Motor neuron (in vitro differentiated cells): Measurements from ENCODE around the gene KCNJ4. TPM values are rescaled to one million over a fixed set of nuclear protein-coding genes. Genes with fewer than 3 reads are reported as not detected.
"Not testable (repeated sequence)": the region's sequence is repeated elsewhere in the genome, so short reads cannot be mapped to it uniquely, and the experiment has no call there.

Experiments
- ATAC-seq, 8 experiments: fragments of 200-7000 bp; cut with Tn5 transposase; replicated peaks in 6 of 8; 2 replicates each; pipeline ENCODE4 v1.8.0; 2021; ENCODE audit warnings: mild to moderate bottlenecking in 8 of 8, moderate library complexity in 8 of 8
- H3K27ac ChIP-seq, 2 donors: fragments of 250-450 bp; sonication (Bioruptor Pico); 2 replicates each; pipeline ENCODE4 v1.9.0; 2021; ENCODE audit warnings: antibody characterized with exemption in 2 of 2, mild to moderate bottlenecking in 2 of 2, moderate library complexity in 1 of 2
- H3K4me1 ChIP-seq, 2 donors: fragments of 250-450 bp; sonication (Bioruptor Pico); replicated peaks in 1 of 2; 2 replicates each; pipeline ENCODE4 v1.6.1; 2021; ENCODE audit warnings: antibody characterized with exemption in 2 of 2, mild to moderate bottlenecking in 2 of 2, moderate library complexity in 1 of 2
- H3K4me3 ChIP-seq, 5 donors: fragments of 250-450 bp; sonication (Bioruptor Pico); 2 replicates each; pipeline ENCODE4 v1.9.0; 2021; ENCODE audit warnings: antibody characterized with exemption in 5 of 5, mild to moderate bottlenecking in 5 of 5, moderate library complexity in 4 of 5
- WGBS, 10 experiments: fragments of 450-650 bp; shearing (Covaris generic); methylation state at CpG; one replicate each; pipeline ENCODE4 v1.0.0; 2022; 5-methylcytosine and 5-hydroxymethylcytosine counted together
- in situ Hi-C, 9 experiments: fragments of 400-800 bp; cut with MboI; loops; one replicate each; pipeline ENCODE4 v1.15.0; 2021; ENCODE audit warnings: low sequenced_read_pairs in 9 of 9, low pct_unique_long_range_greater_than_20kb in 2 of 9; ENCODE audit not compliant: unreplicated experiment in 9 of 9
- total RNA-seq, 8 experiments: library from RNA; unstranded; fragments of 300-600 nt; gene quantifications; 2 replicates each; pipeline versions ENCODE4 v1.2.3 to v1.2.4, GENCODE V29; 2022

The KCNJ4 gene
- total RNA-seq, 8 experiments from 2014 or later = 0.20 to 6.0 (median 3.3) TPM; not detected in 1

DNA sequence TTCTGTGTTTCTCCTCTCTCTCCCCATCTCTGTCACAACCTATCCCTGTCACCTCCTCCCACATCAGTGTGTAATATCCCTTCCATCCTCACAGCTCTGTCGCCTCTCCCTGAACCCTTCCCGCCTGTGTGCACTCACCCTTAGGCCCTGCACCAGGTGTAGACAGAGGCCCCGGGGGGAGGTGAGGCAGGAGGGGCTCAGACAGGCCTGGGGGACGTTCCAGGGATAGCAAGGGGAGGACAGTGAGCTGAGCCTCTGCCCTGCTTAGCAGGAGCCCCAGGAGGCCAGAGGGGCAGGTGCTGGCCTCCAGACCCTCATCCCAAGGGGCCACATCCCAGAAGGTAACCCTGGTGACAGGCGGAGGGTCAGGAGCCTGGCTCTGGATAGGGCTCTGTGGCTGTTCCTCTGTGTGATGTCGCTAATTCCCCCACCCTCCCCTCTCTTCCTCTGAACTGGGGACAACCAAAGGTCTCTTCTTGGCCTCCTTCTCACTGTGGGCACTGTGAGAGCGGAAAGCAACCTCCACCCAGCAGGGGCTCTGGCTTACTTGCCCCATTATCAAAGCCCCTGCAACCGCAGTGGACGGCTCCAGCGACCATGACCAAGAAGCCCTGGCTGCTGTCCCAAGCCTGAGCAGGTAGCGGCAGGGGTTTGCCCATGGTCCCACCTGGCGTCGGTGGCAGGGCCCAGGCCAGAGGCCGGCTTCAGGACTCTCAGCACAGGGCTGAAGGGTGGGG, 35.7 kb downstream of the KCNJ4 start:
- in situ Hi-C loops = no loop called here
- Histone ChIP-seq H3K4me1 (peaks cover 7 to 39% of the 10 kb centered on the region in 2 donors), H3K4me3 (no peak overlapping the region), H3K27ac (no peak overlapping the region)
- WGBS, 10 experiments = 60 to 100% (median 83%) methylated on average over 1 to 4 of the region's 14 CpGs; no CpG with 5 or more reads in 6 of the 10 experiments
- ATAC-seq = peak in 5 of 8 experiments; percentile 7 to 20 (median 17)

- 67 to 100% (median 91%) methylated on average over 2 to 11 of the region's 14 CpGs; no CpG with 5 or more reads in 2 of the 10 experiments for WGBS, 10 experiments
- in situ Hi-C loops = no loop called here
- H3K27ac ChIP-seq = no peak overlapping the region
- no peak overlapping the region for H3K4me3 ChIP-seq
- no peak for ATAC-seq
- peaks cover 7 to 32% of the 10 kb centered on the region in 2 donors for H3K4me1 ChIP-seq
Measured at GRCh38 chr22:38418589-38418988, 36.4 kb downstream of the KCNJ4 start.

GRCh38 chr22:38417252-38418060, 37.5 kb downstream of the KCNJ4 start:
- no peak overlapping the region for H3K4me3 ChIP-seq
- no peak overlapping the region for H3K27ac ChIP-seq
- 20% methylated on average over 1 of the region's 16 CpGs; no CpG with 5 or more reads in 9 of the 10 experiments for whole genome bisulfite sequencing, 10 experiments
- peaks cover 5 to 21% of the 10 kb centered on the region in 2 donors for H3K4me1 ChIP-seq
- in situ Hi-C loops = no loop called here
- ATAC-seq = no peak

GRCh38 chr22:38416621-38417251, 38.3 kb downstream of the KCNJ4 start:
- no peak for ATAC-seq
- no peak overlapping the region for H3K4me3 ChIP-seq
- in situ Hi-C loops = no loop called here
- no peak overlapping the region for H3K27ac ChIP-seq
- WGBS, 10 experiments = 94 to 100% (median 95%) methylated on average over 2 to 9 of the region's 18 CpGs; no CpG with 5 or more reads in 6 of the 10 experiments
- H3K4me1 ChIP-seq = peaks cover 4 to 19% of the 10 kb centered on the region in 2 donors

DNA sequence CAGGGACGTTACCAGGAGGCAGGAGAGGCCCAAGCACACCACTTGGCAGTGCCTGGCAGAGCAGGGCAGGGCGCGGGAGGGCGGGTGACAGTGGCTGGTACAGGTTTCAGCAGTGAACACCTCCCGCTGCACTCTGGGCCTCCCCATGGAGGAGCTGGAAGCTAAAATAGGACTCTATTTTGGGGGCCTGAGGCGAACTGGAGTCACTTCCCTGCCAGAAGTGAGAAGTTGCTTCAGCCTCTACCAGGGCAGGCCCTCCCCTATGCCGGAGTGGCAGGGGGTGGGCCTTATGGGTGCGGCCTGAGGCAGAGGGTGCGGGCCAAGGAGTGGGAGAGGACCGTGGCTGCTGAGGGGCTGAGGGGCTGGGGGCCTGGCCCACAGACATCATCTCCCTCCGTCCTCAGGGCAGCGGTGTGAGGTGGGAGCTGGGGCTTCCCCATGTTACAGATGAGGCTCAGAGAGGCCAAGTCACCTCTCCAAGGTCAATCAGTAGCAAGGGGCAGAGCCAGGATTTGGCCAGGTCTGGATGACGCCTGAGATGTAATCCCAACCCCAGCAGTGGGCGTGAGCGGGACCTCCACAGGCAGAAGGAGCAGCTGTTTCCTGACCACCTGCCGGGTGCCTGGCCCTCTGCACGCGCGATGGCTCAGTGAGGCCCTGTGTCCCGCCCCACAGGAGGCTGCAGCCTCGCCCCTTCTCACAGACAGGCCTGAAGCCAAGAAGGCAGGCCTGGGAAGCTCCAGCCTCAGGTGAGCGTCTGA, 39.3 kb downstream of the KCNJ4 start:
- Histone ChIP-seq H3K27ac (no peak overlapping the region), H3K4me3 (no peak overlapping the region), H3K4me1 (peaks cover 4 to 19% of the 10 kb centered on the region in 2 donors)
- peak in 5 of 8 experiments; percentile 11 to 39 (median 22) for ATAC-seq
- 70 to 87% methylated on average over 3 to 7 of the region's 22 CpGs; no CpG with 5 or more reads in 8 of the 10 experiments for WGBS, 10 experiments
- in situ Hi-C loops = no loop called here

- no peak overlapping the region for H3K4me3 ChIP-seq
- peaks cover 4 to 18% of the 10 kb centered on the region in 2 donors for H3K4me1 ChIP-seq
- peak in 4 of 8 experiments; percentile 22 to 44 (median 36) for ATAC-seq
- in situ Hi-C loops = no loop called here
- 20 to 100% (median 65%) methylated on average over 1 to 4 of the region's 12 CpGs; no CpG with 5 or more reads in 1 of the 10 experiments for WGBS, 10 experiments
- no peak overlapping the region for H3K27ac ChIP-seq
Measured at GRCh38 chr22:38415046-38415445, 40.0 kb downstream of the KCNJ4 start.

- Histone ChIP-seq H3K27ac (no peak overlapping the region), H3K4me3 (no peak overlapping the region), H3K4me1 (peaks cover 4 to 9% of the 10 kb centered on the region in 2 donors)
- WGBS, 10 experiments = 75 to 100% (median 95%) methylated on average over 1 to 3 of the region's 7 CpGs; no CpG with 5 or more reads in 7 of the 10 experiments
- no peak for ATAC-seq
- in situ Hi-C loops = no loop called here
Measured at GRCh38 chr22:38414009-38414395, 41.0 kb downstream of the KCNJ4 start.

DNA sequence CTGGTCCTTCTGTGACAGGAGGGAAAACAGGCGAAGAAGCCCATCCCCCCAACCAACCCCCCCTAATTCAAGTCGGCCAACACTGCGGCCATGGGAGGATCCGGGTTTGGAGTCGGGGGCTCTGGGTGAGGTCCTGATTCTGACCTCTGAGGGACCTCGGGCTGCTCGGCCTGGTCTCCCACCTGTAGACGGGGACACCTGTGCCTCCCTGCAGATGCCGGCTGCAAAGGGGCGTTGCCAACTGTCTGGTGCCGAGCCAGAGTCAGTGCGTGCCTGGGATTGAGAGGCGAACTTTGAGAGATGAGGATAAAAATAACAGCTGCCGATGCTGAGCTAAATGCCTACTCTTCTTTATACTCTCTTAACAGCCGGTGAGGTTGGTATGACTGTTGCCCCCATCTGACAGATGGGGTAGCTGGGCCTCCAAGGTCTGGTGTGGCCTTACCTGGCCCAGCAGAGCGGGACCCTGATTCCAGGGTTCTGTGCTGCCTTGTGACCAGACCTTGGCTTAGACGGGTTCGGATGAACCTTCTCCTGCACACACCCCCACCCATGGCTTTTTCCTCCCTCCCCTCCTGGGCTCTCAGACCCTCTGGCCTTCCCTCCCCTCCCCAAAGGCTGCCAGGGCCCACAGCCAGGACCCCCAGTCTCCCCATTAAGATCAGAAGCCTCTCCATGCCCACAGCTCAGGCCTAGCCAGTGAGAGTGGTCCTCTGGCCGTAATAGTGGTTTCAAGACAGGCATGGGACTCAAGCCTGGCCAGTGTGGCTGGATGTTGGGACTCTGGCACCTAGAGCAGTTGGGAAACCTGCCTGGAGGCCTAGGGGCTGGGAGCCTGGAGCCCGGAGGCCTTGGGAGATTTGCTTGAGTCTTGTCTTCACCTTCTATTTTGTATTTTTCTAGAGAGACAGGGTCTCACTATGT, 41.7 kb downstream of the KCNJ4 start:
- ATAC-seq = peak in 3 of 8 experiments; percentile 41 to 54 (median 42)
- H3K4me3 ChIP-seq = no peak overlapping the region
- H3K4me1 ChIP-seq = peaks cover 4 to 7% of the 10 kb centered on the region in 2 donors
- 2 to 86% (median 15%) methylated on average over 1 to 9 of the region's 20 CpGs; no CpG with 5 or more reads in 7 of the 10 experiments for WGBS, 10 experiments
- H3K27ac ChIP-seq = no peak overlapping the region
- in situ Hi-C loops = no loop called here

GRCh38 chr22:38412435-38413084, 42.4 kb downstream of the KCNJ4 start:
- 0 to 100% (median 60%) methylated on average over 1 to 8 of the region's 45 CpGs; no CpG with 5 or more reads in 5 of the 10 experiments for WGBS, 10 experiments
- no peak overlapping the region for H3K27ac ChIP-seq
- peaks cover 4 to 7% of the 10 kb centered on the region in 2 donors for H3K4me1 ChIP-seq
- ATAC-seq = peak in 3 of 8 experiments; percentile 44 to 66 (median 45)
- in situ Hi-C loops = no loop called here
- no peak overlapping the region for H3K4me3 ChIP-seq

- Histone ChIP-seq H3K4me3 (no peak overlapping the region), H3K27ac (no peak overlapping the region), H3K4me1 (peaks cover 4 to 7% of the 10 kb centered on the region in 2 donors)
- no peak for ATAC-seq
- in situ Hi-C loops = no loop called here
- 80 to 100% (median 90%) methylated on average over 1 to 2 of the region's 2 CpGs; no CpG with 5 or more reads in 5 of the 10 experiments for WGBS, 10 experiments
Measured at GRCh38 chr22:38411016-38411415, 44.0 kb downstream of the KCNJ4 start.

- ATAC-seq, in situ Hi-C loops, H3K4me3 ChIP-seq, H3K4me1 ChIP-seq, H3K27ac ChIP-seq: not testable (repeated sequence)
- no CpG with 5 or more reads among the region's 35 CpGs for WGBS, 10 experiments
Measured at GRCh38 chr22:38409916-38410315, 45.1 kb downstream of the KCNJ4 start.
